ENCODE data around the gene SEC16B. TPM values are rescaled to one million over a fixed set of nuclear protein-coding genes. Genes with fewer than 3 reads are reported as not detected.

SEC16B gene
- total and polyA plus RNA-seq, 2 of the 8 experiments (the other 6 are each of a cell fraction or from before 2014, with no cell fraction given): 0.56 to 0.94 TPM

GRCh38 chr1:177976596-177976995, 6.7 kb upstream of the SEC16B start:
- no peaks in the 10 kb centered on the region for H3K27me3 ChIP-seq (replicated peaks in 1 of 4; ENCODE audit: control insufficient read depth in 3 of 4, extremely low read depth in 1 of 4, insufficient read depth in 3 of 4, low read length in 3 of 4)
- TF ChIP-seq NRF1 (IDR thresholded peaks at IDR 0.05; ENCODE audit: low read depth, low read length): no peak
- no peak overlapping the region for H3K4me3 ChIP-seq (ENCODE audit: extremely low read depth in 1 of 4, insufficient read depth in 2 of 4, low read depth in 3 of 4, low read length in 4 of 4)
- no peak overlapping the region for H3K56ac ChIP-seq (replicated peaks; ENCODE audit: insufficient read length, low read depth, low read length)
- FAIRE-seq (no peak), DNase-seq (ENCODE audit: low read depth in 1 of 2, low spot score in 2 of 2) (no peak)
- no peak overlapping the region for H2BK5ac ChIP-seq (ENCODE audit: low read depth, low read length)
- no peak overlapping the region for H2BK12ac ChIP-seq (ENCODE audit: low read depth, low read length)
- no peaks in the 10 kb centered on the region for H3K9me3 ChIP-seq (ENCODE audit: insufficient read depth in 2 of 2, low read depth in 1 of 2, low read length in 1 of 2)
- no peaks in the 10 kb centered on the region for H3K36me3 ChIP-seq (ENCODE audit: control insufficient read depth in 2 of 4, insufficient read depth in 4 of 4, low read length in 3 of 4)
- no peaks in the 10 kb centered on the region for H3K79me1 ChIP-seq (ENCODE audit: low read depth, low read length)
- H3K4me1 ChIP-seq (replicated peaks in 1 of 4; ENCODE audit: control insufficient read depth in 3 of 4, insufficient read depth in 4 of 4, low read length in 3 of 4): no peaks in the 10 kb centered on the region
- no peak overlapping the region for H3K4me2 ChIP-seq (ENCODE audit: insufficient read depth in 1 of 2, low read depth in 2 of 2, low read length in 2 of 2)
- H3K4ac ChIP-seq (replicated peaks; ENCODE audit: insufficient read length, low read depth, low read length): no peak overlapping the region
- no peak overlapping the region for H4K8ac ChIP-seq (ENCODE audit: extremely low read depth, insufficient read depth, low read length)
- no peak overlapping the region for H4K91ac ChIP-seq (replicated peaks; ENCODE audit: insufficient read length, low read length)
- H3K23ac ChIP-seq (ENCODE audit: insufficient read length): no peak overlapping the region
- H3K27ac ChIP-seq (ENCODE audit: low read depth, low read length): no peak overlapping the region
- POLR2A ChIA-PET (ENCODE audit: partially characterized antibody): no interaction called here
- no peak overlapping the region for H2AFZ ChIP-seq (ENCODE audit: low read length)
- no peak overlapping the region for H2BK120ac ChIP-seq (replicated peaks; ENCODE audit: low read depth, low read length)
- H3K9ac ChIP-seq (replicated peaks in 1 of 4; ENCODE audit: extremely low read depth in 1 of 4, low read depth in 3 of 4, low read length in 3 of 4): no peak overlapping the region
- no peaks in the 10 kb centered on the region for H3K79me2 ChIP-seq (ENCODE audit: control insufficient read depth in 1 of 2, insufficient read depth in 2 of 2, low read length in 2 of 2)
- H3K23me2 ChIP-seq (ENCODE audit: low read depth, low read length): no peaks in the 10 kb centered on the region
- no peak overlapping the region for H2BK20ac ChIP-seq (ENCODE audit: low read length)
- H3K18ac ChIP-seq (ENCODE audit: extremely low read depth, low read length): no peak overlapping the region
- no peak overlapping the region for H3K14ac ChIP-seq (ENCODE audit: insufficient read length)
- CTCF ChIA-PET (ENCODE audit: partially characterized antibody): interaction anchor here (0.9 to 1.1 kb wide), 2 partner anchors 31 to 56 kb away, joined by 3 read pairs; no protein-coding TSS in a partner anchor
- no peak overlapping the region for H2BK15ac ChIP-seq (ENCODE audit: low read length)
- H4K20me1 ChIP-seq (replicated peaks in 1 of 2; ENCODE audit: control insufficient read depth in 1 of 2, insufficient read depth in 2 of 2, low read length in 2 of 2): no peaks in the 10 kb centered on the region
- H4K5ac ChIP-seq (ENCODE audit: insufficient read length, low read depth, low read length): no peak overlapping the region
- H2AK5ac ChIP-seq (ENCODE audit: low read depth, low read length): no peak overlapping the region

Measured in H1 (cell line).